Activated T-cell treated with anti-CD3 and anti-CD28 coated beads for 1 hour (primary cell): ENCODE measurements around the gene HNRNPL.
"Not testable (repeated sequence)": the region's sequence is repeated elsewhere in the genome, so short reads cannot be mapped to it uniquely, and the experiment has no call there.

Experiments used
- DNase-seq: peaks from one replicate; pipeline ENCODE4 v3.0.0-alpha.2; 2020; ENCODE audit warnings: low read depth

HNRNPL gene

GRCh38 chr19:38801359-38802095, 48.3 kb downstream of the HNRNPL start:
- no peak for DNase-seq

GRCh38 chr19:38800577-38801347, 49.0 kb downstream of the HNRNPL start:
- no peak for DNase-seq

DNA sequence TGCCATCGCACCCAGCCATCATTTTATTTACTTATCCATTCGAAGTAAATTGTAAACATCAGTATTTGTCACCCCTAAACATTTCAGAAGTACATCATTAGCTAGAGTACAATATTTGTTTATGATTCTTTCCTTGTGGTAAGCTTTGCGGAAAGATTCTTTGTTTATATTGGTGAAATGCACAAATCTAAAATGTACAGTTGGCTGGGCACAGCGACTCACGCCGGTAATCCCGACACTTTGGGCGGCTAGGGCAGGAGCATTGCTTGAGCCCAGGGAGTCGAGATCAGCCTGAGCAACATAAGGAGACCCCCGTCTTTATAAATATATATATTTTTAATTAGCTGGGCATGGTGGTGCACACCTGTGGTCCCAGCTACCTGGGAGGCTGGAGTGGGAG, 50.7 kb downstream of the HNRNPL start:
- DNase-seq = no peak

DNA sequence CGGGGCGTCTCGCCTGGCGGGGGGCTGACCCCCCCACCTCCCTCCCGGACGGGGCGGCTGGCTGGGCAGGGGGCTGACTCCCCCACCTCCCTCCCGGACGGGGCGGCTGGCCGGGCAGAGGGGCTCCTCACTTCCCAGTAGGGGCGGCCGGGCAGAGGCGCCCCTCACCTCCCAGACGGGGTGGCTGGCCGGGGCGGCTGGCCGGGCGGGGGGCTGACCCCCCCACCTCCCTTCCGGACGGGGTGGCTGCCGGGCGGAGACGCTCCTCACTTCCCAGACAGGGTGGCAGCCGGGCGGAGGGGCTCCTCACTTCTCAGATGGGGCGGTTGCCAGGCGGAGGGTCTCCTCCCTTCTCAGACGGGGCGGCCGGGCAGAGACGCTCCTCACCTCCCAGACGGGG, 52.0 kb downstream of the HNRNPL start:
- DNase-seq = not testable (repeated sequence)

DNA sequence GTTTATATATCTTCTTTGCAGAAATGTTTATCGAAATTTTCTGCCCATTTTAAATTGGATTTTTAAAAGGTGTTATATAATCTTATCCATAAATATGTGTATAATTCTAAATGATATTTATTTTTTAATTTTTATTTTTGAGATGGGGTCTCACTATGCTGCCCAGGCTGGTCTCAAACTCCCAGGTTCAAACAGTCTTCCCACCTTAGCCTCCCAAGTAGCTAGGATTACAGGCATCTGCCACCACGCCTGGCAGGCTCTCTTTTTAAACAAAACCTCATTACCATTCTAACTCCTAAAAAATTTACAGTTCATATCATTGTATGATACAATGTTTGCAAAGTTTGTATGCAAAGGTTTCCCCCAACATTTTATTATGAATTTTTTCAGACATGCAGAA, 53.6 kb downstream of the HNRNPL start:
- no peak for DNase-seq

- DNase-seq = no peak
Observed at GRCh38 chr19:38795549-38795948, 54.2 kb downstream of the HNRNPL start.

- DNase-seq = no peak
Observed at GRCh38 chr19:38793671-38794070, 56.1 kb downstream of the HNRNPL start.

DNA sequence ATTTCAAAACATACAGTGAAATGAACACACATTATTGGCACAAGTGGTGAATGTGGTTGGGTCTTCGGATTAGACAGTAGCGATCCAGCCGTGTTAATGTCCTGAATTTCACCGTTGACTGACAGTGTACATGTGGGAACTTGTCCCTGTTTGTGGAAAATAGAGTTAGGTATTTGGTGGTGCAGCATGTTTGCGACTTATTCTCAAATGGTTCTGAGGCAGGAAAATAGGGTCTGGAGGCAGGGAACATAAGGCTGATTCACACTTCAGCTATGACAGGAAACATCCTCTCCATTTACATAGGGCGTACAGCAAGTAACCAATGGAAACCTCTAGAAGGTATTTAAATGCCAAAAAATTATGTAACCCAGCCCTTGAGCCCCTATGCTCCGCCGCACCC, 56.6 kb downstream of the HNRNPL start:
- DNase-seq = no peak

- DNase-seq = no peak
Observed at GRCh38 chr19:38792250-38793111, 57.3 kb downstream of the HNRNPL start.

- DNase-seq = not testable (repeated sequence)
Observed at GRCh38 chr19:38791451-38792064, 58.2 kb downstream of the HNRNPL start.

GRCh38 chr19:38790507-38791403, 59.0 kb downstream of the HNRNPL start:
- DNase-seq = not testable (repeated sequence)

GRCh38 chr19:38788478-38789243, 61.1 kb downstream of the HNRNPL start, which contains the start of gene LGALS7B:
LGALS7B (plus strand) TSS chr19:38789200; CDS start chr19:38789227, 27 bp downstream.
- DNase-seq = no peak

DNA sequence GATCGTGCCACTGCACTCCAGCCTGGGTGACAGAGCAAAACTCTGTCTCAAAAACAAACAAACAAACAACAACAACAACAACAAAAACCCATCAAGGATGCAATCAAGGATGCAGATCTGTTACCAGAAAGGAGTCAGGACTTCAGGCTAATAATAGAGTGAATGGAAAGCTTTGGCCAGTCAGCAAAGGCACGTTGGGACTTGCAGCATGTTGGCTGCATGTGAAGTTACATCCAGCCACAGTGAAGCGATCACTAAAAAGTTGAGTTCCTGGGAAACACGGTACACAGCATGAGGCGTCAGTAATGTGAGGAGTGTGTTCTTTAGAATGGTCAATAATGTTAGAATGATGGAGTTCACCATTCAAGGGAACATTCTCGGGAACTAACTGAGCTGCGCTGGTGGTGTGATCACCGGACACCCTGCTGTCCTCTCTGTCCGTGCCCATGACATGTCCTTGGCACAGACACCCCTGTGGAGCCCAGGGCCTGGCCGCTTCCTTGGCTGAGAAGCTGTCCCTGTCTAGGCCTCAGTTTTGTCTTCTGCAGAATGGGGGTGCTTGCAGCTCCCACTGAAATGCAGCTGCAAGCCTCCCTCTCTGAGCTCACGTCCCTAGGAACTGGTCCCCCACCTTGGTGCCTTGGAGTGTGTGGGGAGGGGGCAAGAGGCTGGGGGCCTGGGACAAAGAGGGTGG, 63.1 kb downstream of the HNRNPL start:
- no peak for DNase-seq
